Epithelial cell of esophagus (primary cell): ENCODE data around the gene PORCN.

ENCODE experiments used
- DNase-seq: peaks from one replicate; pipeline ENCODE4 v3.0.0; 2010; ENCODE audit warnings: low read depth
- H3K4me3 ChIP-seq: 2 replicates; pipeline ENCODE4 v1.5.1; 2011; ENCODE audit warnings: mild to moderate bottlenecking, low read length, control low read depth
- CTCF ChIP-seq: IDR thresholded peaks from 2 replicates; pipeline ENCODE4 v1.5.1; 2011; ENCODE audit warnings: low read depth, mild to moderate bottlenecking, low read length, control low read depth, inconsistent platforms; ENCODE audit not compliant: insufficient read depth; ENCODE audit errors: missing control alignments

PORCN gene

GRCh38 chrX:48471504-48471903 is 37.3 kb upstream of the PORCN start:
- no peak overlapping the region for H3K4me3 ChIP-seq
- no peak for TF ChIP-seq CTCF
- peak; percentile 72 for DNase-seq

- DNase-seq, result no peak
- no peak for TF ChIP-seq CTCF
These were observed 36.6 kb upstream of the PORCN start for GRCh38 chrX:48472225-48472624.

GRCh38 chrX:48472851-48473703 is 35.7 kb upstream of the PORCN start:
- DNase-seq, result no peak
- no peak for TF ChIP-seq CTCF

More at GRCh38 chrX:48472225-48472624, 36.6 kb upstream of the PORCN start:
- H3K4me3 ChIP-seq, result no peak overlapping the region

DNA sequence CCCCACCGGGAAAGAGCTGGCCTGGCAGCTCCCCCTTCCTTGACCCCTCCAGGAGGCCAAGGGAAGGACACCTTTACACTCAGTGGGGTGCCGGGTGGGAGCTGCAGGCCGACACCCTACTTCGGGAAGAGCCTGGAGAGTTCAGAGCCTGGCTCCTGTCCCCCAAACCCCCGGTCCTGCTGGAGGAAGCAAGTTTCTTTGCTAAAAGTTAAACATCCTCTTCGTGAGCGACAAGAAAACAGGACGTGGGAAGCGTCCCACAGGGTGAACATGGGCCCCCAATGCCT is 35.1 kb upstream of the PORCN start:
- DNase-seq, result no peak
- no peak for TF ChIP-seq CTCF
- no peak overlapping the region for H3K4me3 ChIP-seq

More at GRCh38 chrX:48472851-48473703, 35.7 kb upstream of the PORCN start:
- no peak overlapping the region for H3K4me3 ChIP-seq

DNA sequence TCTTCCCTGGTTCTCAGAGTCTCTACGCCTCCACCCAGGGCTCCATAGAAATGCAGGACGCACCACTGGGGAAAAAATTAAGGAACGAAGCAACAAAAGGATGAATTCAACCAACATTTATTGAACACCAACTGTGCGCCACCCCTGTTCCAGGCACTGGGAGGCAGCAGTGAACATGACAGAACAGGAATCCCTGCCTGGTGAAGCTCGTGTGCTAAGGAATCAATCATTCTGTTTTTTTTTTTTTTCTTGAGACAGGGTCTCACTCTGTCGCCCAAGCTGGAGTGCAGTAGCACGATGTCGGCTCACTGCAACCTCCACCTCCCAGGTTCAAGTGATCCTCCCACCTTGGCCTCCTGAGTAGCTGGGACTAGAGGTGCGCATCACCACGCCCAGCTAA is 34.7 kb upstream of the PORCN start:
- H3K4me3 ChIP-seq, result no peak overlapping the region
- peak; percentile 42 for DNase-seq
- TF ChIP-seq CTCF, result peak; percentile 43

DNA sequence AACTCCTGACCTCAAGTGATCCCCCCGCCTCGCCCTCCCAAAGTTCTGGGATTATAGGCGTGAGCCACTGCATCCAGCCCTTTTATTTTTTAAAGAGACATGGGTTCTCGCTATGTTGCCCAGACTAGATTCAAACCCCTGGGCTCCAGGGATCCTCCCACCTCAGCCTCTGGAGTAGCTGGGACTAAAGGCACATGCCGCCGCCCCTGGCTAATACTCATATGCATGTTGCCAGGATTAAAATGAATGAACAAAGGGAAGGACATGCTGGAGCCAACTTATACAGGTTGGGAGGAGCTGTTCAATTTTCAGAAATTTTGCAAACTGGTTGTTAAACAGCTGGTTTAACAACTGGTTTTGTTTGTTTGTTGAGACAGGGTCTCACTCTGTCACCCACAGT is 34.2 kb upstream of the PORCN start:
- DNase-seq, result no peak
- no peak for TF ChIP-seq CTCF
- H3K4me3 ChIP-seq, result no peak overlapping the region

- DNase-seq, result no peak
- H3K4me3 ChIP-seq, result peak overlapping the region; percentile 78
- TF ChIP-seq CTCF, result no peak
These were observed 33.5 kb upstream of the PORCN start for GRCh38 chrX:48475296-48475695.
